ENCODE measurements around the gene ERN2. TPM values are rescaled to one million over a fixed set of nuclear protein-coding genes. Genes with fewer than 3 reads are reported as not detected.

ERN2 gene
- polyA plus RNA-seq, 1 of the 3 experiments (the other 2 are of a cell fraction), result 0.03 TPM

DNA sequence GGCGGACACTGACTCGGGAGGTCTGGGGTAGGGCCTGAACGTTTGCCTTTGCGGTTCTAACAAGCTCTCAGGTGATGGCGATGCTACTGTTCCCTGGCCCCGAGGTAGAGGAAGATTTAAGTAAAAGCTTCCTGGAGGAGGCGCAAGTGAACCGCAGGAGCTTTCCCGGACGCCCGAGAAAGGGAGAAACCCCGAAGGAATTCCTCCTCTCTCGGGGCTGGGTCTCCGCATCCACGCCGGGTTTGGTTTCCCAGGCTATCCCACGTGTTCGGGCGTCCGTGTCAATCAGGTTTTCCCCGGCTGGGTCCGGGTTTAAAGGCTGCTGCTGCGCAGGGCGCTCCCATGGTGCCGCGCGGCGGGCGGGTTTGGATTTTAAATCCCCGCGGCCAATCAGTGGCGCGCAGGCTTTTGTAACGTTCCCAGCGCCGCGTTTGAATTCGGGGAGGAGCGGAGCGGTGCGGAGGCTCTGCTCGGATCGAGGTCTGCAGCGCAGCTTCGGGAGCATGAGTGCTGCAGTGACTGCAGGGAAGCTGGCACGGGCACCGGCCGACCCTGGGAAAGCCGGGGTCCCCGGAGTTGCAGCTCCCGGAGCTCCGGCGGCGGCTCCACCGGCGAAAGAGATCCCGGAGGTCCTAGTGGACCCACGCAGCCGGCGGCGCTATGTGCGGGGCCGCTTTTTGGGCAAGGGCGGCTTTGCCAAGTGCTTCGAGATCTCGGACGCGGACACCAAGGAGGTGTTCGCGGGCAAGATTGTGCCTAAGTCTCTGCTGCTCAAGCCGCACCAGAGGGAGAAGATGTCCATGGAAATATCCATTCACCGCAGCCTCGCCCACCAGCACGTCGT is 34.4 kb downstream of the ERN2 start, which contains the start of gene PLK1:
Gene PLK1, plus strand, starts transcription at position 460 of the 844 bp plus-strand sequence. Its CDS starts 44 bp downstream, at position 504.
- Histone ChIP-seq H3K4me2 (peak within 1 kb of the TSS; percentile 98), H3K9me2 (no peaks in the 10 kb centered on the region), H3K9ac (peak within 1 kb of the TSS; percentile 88), H2AFZ (ENCODE audit: low read depth) (peak within 1 kb of the TSS; percentile 81; the same call in 1 of the 2 replicates), H3K36me3 (replicated peaks in 1 of 2; ENCODE audit: control insufficient read depth in 1 of 2, insufficient read depth in 2 of 2, low read length in 1 of 2) (peaks cover 28% of the 10 kb centered on the region in 2 experiments), H3K4me3 (ENCODE audit: low read depth in 2 of 2, low read length in 1 of 2) (peak within 1 kb of the TSS; percentile 73 to 77), H3F3A (replicated peaks; ENCODE audit: insufficient read depth) (peaks cover 11% of the 10 kb centered on the region), H3K9me3 (no peaks in the 10 kb centered on the region), H3K27me3 (ENCODE audit: insufficient read depth) (no peaks in the 10 kb centered on the region), H3K4me1 (ENCODE audit: control insufficient read depth in 1 of 2, insufficient read depth in 2 of 2, low read depth in 1 of 2, low read length in 1 of 2) (peaks cover 17 to 25% of the 10 kb centered on the region in 2 experiments; a peak in 2 of 4 replicates), H3K79me2 (ENCODE audit: insufficient read depth) (peaks cover 60% of the 10 kb centered on the region), H4K20me1 (ENCODE audit: insufficient read depth) (peaks cover 23% of the 10 kb centered on the region), H3K27ac (ENCODE audit: low read depth in 2 of 2, low read length in 1 of 2) (peak within 1 kb of the TSS; percentile 34 to 48; a peak in 3 of 4 replicates)
- POLR2A ChIA-PET, result interaction anchor here (0.7 to 2.0 kb wide), 2 partner anchors 11 to 358 kb away, joined by 3 to 9 read pairs; no protein-coding TSS in a partner anchor
- DNase-seq, result peak; percentile 92
- CTCF ChIA-PET, result interaction anchor here (0.7 to 3.1 kb wide), 7 partner anchors 10 to 358 kb away, joined by 3 to 19 read pairs (median 3); partner anchors contain the start of genes DCTN5, PALB2 and UBFD1
- WGBS (ENCODE audit: low lambda C conversion rate), result 6% methylated on average over 38 of the region's 75 CpGs
- TF ChIP-seq POLR2AphosphoS5 (IDR thresholded peaks at IDR 0.05; ENCODE audit: low read depth, low read length) (peak; percentile 57), ELF1 (IDR thresholded peaks at IDR 0.05) (no peak; the same call in 1 of the 2 replicates), YY1 (IDR thresholded peaks at IDR 0.05; ENCODE audit: low read depth) (no peak), FOXJ3 (CRISPR knock-in tag; IDR thresholded peaks at IDR 0.05) (no peak), NRF1 (IDR thresholded peaks at IDR 0.05; ENCODE audit: low read depth, low read length) (peak; percentile 66), RCOR1 (IDR thresholded peaks at IDR 0.05; ENCODE audit: low read length) (0 out of 2 replicates have a peak, but pooled peaks have one; percentile 31), GATA2 (CRISPR knock-in tag; IDR thresholded peaks at IDR 0.05) (no peak), MEF2A (IDR thresholded peaks at IDR 0.05; ENCODE audit: borderline replicate concordance, low read depth) (no peak; the same call in 1 of the 2 replicates), FOXM1 (IDR thresholded peaks at IDR 0.05; ENCODE audit: low read depth) (peak; percentile 99), TCF12 (IDR thresholded peaks at IDR 0.05) (0 out of 2 replicates have a peak, but pooled peaks have one; percentile 9), TAF1 (IDR thresholded peaks at IDR 0.05; ENCODE audit: borderline replicate concordance, low read depth, low read length) (peak; percentile 81), FOSL2 (IDR thresholded peaks at IDR 0.05; ENCODE audit: borderline replicate concordance, low read depth) (no peak; the same call in 1 of the 2 replicates), MAX (IDR thresholded peaks at IDR 0.05; ENCODE audit: low read depth) (peak; percentile 92), EZH2phosphoT487 (IDR thresholded peaks at IDR 0.05; ENCODE audit: borderline replicate concordance, low read depth) (no peak), GABPA (IDR thresholded peaks at IDR 0.05; ENCODE audit: low read depth) (no peak), CTCF (IDR thresholded peaks at IDR 0.05) (peak; percentile 58), JUND (IDR thresholded peaks at IDR 0.05) (no peak), ZBTB33 (IDR thresholded peaks at IDR 0.05; ENCODE audit: borderline replicate concordance, low read depth) (no peak), RFX5 (IDR thresholded peaks at IDR 0.05; ENCODE audit: low read length) (no peak), TEAD4 (IDR thresholded peaks at IDR 0.05; ENCODE audit: borderline replicate concordance, insufficient read depth) (no peak), EP300 (IDR thresholded peaks at IDR 0.05; ENCODE audit: borderline replicate concordance in 1 of 2, low read depth in 1 of 2, low read length in 1 of 2) (peak in 1 of 2 experiments; percentile 37; a peak in 1 of 4 replicates), SIN3A (IDR thresholded peaks at IDR 0.05; ENCODE audit: borderline replicate concordance, low read depth, low read length) (peak; percentile 99), MXI1 (IDR thresholded peaks at IDR 0.05; ENCODE audit: low read depth, low read length) (peak; percentile 99)
- TF ChIP-seq, protein P1, sequence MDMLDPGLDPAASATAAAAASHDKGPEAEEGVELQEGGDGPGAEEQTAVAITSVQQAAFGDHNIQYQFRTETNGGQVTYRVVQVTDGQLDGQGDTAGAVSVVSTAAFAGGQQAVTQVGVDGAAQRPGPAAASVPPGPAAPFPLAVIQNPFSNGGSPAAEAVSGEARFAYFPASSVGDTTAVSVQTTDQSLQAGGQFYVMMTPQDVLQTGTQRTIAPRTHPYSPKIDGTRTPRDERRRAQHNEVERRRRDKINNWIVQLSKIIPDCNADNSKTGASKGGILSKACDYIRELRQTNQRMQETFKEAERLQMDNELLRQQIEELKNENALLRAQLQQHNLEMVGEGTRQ (IDR thresholded peaks at IDR 0.05; ENCODE audit: borderline replicate concordance, low read depth, low read length), result no peak
- TF ChIP-seq, protein P2, sequence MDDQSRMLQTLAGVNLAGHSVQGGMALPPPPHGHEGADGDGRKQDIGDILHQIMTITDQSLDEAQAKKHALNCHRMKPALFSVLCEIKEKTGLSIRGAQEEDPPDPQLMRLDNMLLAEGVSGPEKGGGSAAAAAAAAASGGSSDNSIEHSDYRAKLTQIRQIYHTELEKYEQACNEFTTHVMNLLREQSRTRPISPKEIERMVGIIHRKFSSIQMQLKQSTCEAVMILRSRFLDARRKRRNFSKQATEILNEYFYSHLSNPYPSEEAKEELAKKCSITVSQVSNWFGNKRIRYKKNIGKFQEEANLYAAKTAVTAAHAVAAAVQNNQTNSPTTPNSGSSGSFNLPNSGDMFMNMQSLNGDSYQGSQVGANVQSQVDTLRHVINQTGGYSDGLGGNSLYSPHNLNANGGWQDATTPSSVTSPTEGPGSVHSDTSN (IDR thresholded peaks at IDR 0.05), result peak; percentile 87
- TF ChIP-seq, protein P3, sequence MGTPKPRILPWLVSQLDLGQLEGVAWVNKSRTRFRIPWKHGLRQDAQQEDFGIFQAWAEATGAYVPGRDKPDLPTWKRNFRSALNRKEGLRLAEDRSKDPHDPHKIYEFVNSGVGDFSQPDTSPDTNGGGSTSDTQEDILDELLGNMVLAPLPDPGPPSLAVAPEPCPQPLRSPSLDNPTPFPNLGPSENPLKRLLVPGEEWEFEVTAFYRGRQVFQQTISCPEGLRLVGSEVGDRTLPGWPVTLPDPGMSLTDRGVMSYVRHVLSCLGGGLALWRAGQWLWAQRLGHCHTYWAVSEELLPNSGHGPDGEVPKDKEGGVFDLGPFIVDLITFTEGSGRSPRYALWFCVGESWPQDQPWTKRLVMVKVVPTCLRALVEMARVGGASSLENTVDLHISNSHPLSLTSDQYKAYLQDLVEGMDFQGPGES (IDR thresholded peaks at IDR 0.05; ENCODE audit: low read depth, low read length), result no peak
